ENCODE data around the gene HOXB9.

GRCh38 chr17:48596735-48597527 is 29.2 kb downstream of the HOXB9 start:
- TF ChIP-seq CTCF (IDR thresholded peaks at IDR 0.05): no peak
- no peak for TF ChIP-seq POLR2A (IDR thresholded peaks at IDR 0.05)
